OCI-LY1 (cell line): ENCODE data around the gene B3GAT2.

Experiments
- CTCF ChIP-seq: fragments of 200-600 bp; sonication (generic), shearing (Covaris generic); IDR thresholded peaks from 2 replicates; pipeline ENCODE4 v1.5.1; 2017; ENCODE audit warnings: mild to moderate bottlenecking, antibody characterized with exemption, low read length, moderate library complexity, mixed read lengths
- EZH2 ChIP-seq: fragments of 200-600 bp; sonication (generic), shearing (Covaris generic); IDR thresholded peaks from 2 replicates; pipeline ENCODE4 v1.8.0; 2017; ENCODE audit warnings: borderline replicate concordance, mixed run types, mild to moderate bottlenecking, antibody characterized with exemption, low read length, moderate library complexity, mixed read lengths

GRCh38 chr6:70864401-70864800 is 92.5 kb downstream of the B3GAT2 start:
- TF ChIP-seq CTCF: no peak
- TF ChIP-seq EZH2: no peak
